ENCODE data around the gene ADRA1B.
"Not testable (repeated sequence)": the region's sequence is repeated elsewhere in the genome, so short reads cannot be mapped to it uniquely, and the experiment has no call there.

GRCh38 chr5:160008529-160008876 lies 92.2 kb downstream of the ADRA1B start:
- TF ChIP-seq CTCF (IDR thresholded peaks at IDR 0.05; ENCODE audit: low read depth, low read length); POLR2A (IDR thresholded peaks at IDR 0.05; ENCODE audit: extremely low read depth, insufficient read length); MAX (IDR thresholded peaks at IDR 0.05; ENCODE audit: low read depth, low read length): not testable (repeated sequence)

Data from NB4 (cell line).